Left ventricle myocardium inferior (tissue), 1 donor: ENCODE results near the gene DOK6. TPM values are rescaled to one million over a fixed set of nuclear protein-coding genes. Genes with fewer than 3 reads are reported as not detected.

Experiments used
- DNase-seq: peaks from one replicate; pipeline ENCODE4 v3.0.0-alpha.2; 2020
- H3K27ac ChIP-seq: fragments of 200-600 bp; replicated peaks from 2 replicates; pipeline ENCODE4 v1.8.0; 2021
- H3K27me3 ChIP-seq: fragments of 200-600 bp; 2 replicates; pipeline ENCODE4 v1.8.0; 2021; ENCODE audit warnings: low read depth
- H3K36me3 ChIP-seq: fragments of 200-600 bp; 2 replicates; pipeline ENCODE4 v1.8.0; 2021
- H3K4me1 ChIP-seq: fragments of 200-600 bp; 2 replicates; pipeline ENCODE4 v1.8.0; 2021
- H3K4me3 ChIP-seq: fragments of 200-600 bp; 2 replicates; pipeline ENCODE4 v1.8.0; 2021; ENCODE audit warnings: mild to moderate bottlenecking, moderate library complexity
- H3K9me3 ChIP-seq: fragments of 200-600 bp; replicated peaks from 2 replicates; pipeline ENCODE4 v1.8.0; 2021
- CTCF ChIP-seq: fragments of 200-600 bp; IDR thresholded peaks from 2 replicates; pipeline ENCODE4 v1.8.0; 2021; ENCODE audit warnings: antibody characterized with exemption, mild to moderate bottlenecking, borderline replicate concordance
- intact Hi-C: fragments of 100-400 bp; cut with micrococcal nuclease; formaldehyde crosslinking; loops from one replicate; pipeline ENCODE4 v1.11.0; 2022
- total RNA-seq: library from RNA; stranded (reverse); fragmentation: NEBNext Ultra II Directional; extraction: Animal tissue kit (Norgen Biotek cat#: 25700); gene quantifications from one replicate; pipeline ENCODE4 v1.2.1, GENCODE V29; 2021
- donor health status: DM: no; HTN: yes; CAD: no; lungs with severe emphysema.

DOK6 gene
- total RNA-seq, 1 donor from 2014 or later, result 0.96 TPM

- no peaks in the 10 kb centered on the region for H3K9me3 ChIP-seq
- DNase-seq, result no peak
- intact Hi-C loops, result no loop called here
- H3K27me3 ChIP-seq, result no peaks in the 10 kb centered on the region
- H3K27ac ChIP-seq, result no peak overlapping the region
- H3K4me3 ChIP-seq, result no peak overlapping the region
- no peaks in the 10 kb centered on the region for H3K4me1 ChIP-seq
- H3K36me3 ChIP-seq, result no peaks in the 10 kb centered on the region
- no peak for TF ChIP-seq CTCF
Measured at GRCh38 chr18:69865776-69866175, 465.1 kb downstream of the DOK6 start.

- DNase-seq, result no peak
- H3K27ac ChIP-seq, result no peak overlapping the region
- intact Hi-C loops, result no loop called here
- H3K4me1 ChIP-seq, result no peaks in the 10 kb centered on the region
- H3K36me3 ChIP-seq, result no peaks in the 10 kb centered on the region
- no peaks in the 10 kb centered on the region for H3K27me3 ChIP-seq
- H3K9me3 ChIP-seq, result no peaks in the 10 kb centered on the region
- H3K4me3 ChIP-seq, result no peak overlapping the region
- no peak for TF ChIP-seq CTCF
Measured at GRCh38 chr18:69866212-69866611, 465.5 kb downstream of the DOK6 start.

GRCh38 chr18:69870736-69871135 is 470.0 kb downstream of the DOK6 start:
- no peaks in the 10 kb centered on the region for H3K9me3 ChIP-seq
- no peak overlapping the region for H3K4me3 ChIP-seq
- TF ChIP-seq CTCF, result no peak
- H3K27me3 ChIP-seq, result no peaks in the 10 kb centered on the region
- intact Hi-C loops, result no loop called here
- no peaks in the 10 kb centered on the region for H3K36me3 ChIP-seq
- H3K4me1 ChIP-seq, result no peaks in the 10 kb centered on the region
- DNase-seq, result no peak
- no peak overlapping the region for H3K27ac ChIP-seq

- no peaks in the 10 kb centered on the region for H3K4me1 ChIP-seq
- no peak overlapping the region for H3K4me3 ChIP-seq
- no peak for TF ChIP-seq CTCF
- intact Hi-C loops, result no loop called here
- no peaks in the 10 kb centered on the region for H3K36me3 ChIP-seq
- H3K27ac ChIP-seq, result no peak overlapping the region
- H3K27me3 ChIP-seq, result no peaks in the 10 kb centered on the region
- no peaks in the 10 kb centered on the region for H3K9me3 ChIP-seq
- no peak for DNase-seq
Measured at GRCh38 chr18:69871363-69871762, 470.7 kb downstream of the DOK6 start.

- TF ChIP-seq CTCF, result no peak
Measured at GRCh38 chr18:69872661-69873060, 472.0 kb downstream of the DOK6 start.

GRCh38 chr18:69874058-69874457 is 473.4 kb downstream of the DOK6 start:
- no peak for DNase-seq
- no peak for TF ChIP-seq CTCF
- Histone ChIP-seq H3K27ac (no peak overlapping the region), H3K27me3 (no peaks in the 10 kb centered on the region), H3K9me3 (no peaks in the 10 kb centered on the region), H3K4me3 (no peak overlapping the region), H3K4me1 (no peaks in the 10 kb centered on the region), H3K36me3 (no peaks in the 10 kb centered on the region)
- intact Hi-C loops, result no loop called here

More at GRCh38 chr18:69872661-69873060, 472.0 kb downstream of the DOK6 start:
- intact Hi-C loops, result no loop called here
- Histone ChIP-seq H3K36me3 (no peaks in the 10 kb centered on the region), H3K9me3 (no peaks in the 10 kb centered on the region), H3K27ac (no peak overlapping the region), H3K4me3 (no peak overlapping the region), H3K27me3 (no peaks in the 10 kb centered on the region), H3K4me1 (no peaks in the 10 kb centered on the region)
- no peak for DNase-seq
